Cardiac septum (tissue), 1 donor: ENCODE measurements around the gene FDXR. TPM values are rescaled to one million over a fixed set of nuclear protein-coding genes. Genes with fewer than 3 reads are reported as not detected.

ENCODE experiments used
- DNase-seq: peaks from one replicate; pipeline ENCODE4 v3.0.0-alpha.2; 2020; ENCODE audit warnings: low spot score
- intact Hi-C: fragments of 100-400 bp; cut with DNase I; formaldehyde crosslinking; loops from one replicate; pipeline ENCODE4 v1.14.0; 2022
- total RNA-seq: library from RNA; stranded (reverse); fragmentation: NEBNext Ultra II Directional; extraction: Animal tissue kit (Norgen Biotek cat#: 25700); gene quantifications from one replicate; pipeline ENCODE4 v1.2.1, GENCODE V29; 2021
- donor health status: DM: no; HTN: no; CAD: no.

The FDXR gene
- total RNA-seq, 1 donor from 2014 or later: 3.9 TPM

DNA sequence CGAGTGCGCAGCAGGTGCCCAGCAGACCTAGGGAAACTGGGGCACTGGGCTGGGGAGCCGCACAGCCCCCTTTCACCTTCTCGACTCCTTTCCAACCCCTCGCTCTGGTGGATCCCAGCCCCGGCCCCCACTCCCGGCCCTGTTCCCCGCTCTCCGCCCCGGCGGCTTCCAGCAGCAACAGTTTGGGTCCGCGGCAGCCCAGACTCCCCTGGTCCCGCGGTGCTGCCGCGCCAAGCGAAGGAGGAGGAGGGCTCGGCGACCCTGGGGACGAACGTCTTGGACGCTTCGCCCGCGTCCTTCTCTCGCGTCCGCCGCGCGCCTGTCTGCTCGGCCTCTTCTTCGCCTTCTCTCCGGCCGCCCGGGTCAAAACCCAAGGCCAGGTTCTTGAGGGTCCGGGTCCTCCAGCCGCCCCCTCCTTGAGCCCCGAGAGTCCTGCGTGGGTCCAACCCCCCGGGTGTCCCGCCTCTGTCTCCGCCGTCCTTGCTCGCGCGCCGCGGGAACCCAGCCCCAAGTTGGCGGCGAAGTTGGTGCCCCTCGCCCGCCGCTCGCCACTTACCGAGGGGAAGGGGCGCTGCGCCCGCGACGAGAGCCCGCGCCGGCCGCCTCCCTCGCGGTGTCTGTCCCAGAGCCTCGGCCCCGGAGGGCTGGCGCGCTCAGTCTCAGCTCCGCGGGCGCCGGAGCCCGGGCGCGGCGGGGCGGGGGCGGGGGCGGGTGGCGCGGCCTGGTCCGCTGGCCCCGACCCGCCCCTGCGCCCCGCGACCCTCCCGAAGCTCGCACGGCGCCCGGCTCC lies 11.7 kb downstream of the FDXR start:
- no peak for DNase-seq
- intact Hi-C loops: no loop called here

DNA sequence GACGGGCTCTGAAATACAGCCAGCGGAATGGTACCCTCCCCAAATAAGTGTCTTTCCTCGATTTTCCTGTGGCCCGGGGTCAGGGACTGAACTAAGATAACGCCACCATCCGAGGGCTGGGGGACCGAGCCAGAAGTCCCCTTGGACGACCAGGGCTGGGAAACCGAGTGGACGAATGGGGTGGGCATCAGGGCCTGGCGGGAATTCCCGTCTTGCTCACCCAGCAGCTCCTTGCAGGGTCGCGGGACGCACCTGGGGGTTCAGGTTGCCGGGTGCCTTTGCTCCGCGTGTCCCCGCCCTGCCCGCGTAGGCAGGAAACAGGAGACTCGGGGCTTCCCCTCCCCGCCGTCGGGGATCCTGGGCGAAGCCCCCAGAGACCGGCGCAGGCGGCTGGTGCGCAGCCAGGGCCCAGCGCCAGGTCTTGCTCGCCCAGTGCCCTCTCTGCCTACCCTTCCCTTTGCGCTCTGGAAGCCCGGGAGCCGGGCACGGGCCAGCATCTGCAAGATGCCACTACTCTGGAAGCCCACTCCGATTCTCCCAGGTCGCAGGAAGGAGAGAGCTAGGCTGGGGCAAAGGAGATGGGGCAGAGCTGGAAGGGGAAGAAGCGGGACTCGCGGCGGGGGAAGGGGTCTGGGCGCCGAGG lies 12.4 kb downstream of the FDXR start:
- no peak for DNase-seq
- intact Hi-C loops: no loop called here

DNA sequence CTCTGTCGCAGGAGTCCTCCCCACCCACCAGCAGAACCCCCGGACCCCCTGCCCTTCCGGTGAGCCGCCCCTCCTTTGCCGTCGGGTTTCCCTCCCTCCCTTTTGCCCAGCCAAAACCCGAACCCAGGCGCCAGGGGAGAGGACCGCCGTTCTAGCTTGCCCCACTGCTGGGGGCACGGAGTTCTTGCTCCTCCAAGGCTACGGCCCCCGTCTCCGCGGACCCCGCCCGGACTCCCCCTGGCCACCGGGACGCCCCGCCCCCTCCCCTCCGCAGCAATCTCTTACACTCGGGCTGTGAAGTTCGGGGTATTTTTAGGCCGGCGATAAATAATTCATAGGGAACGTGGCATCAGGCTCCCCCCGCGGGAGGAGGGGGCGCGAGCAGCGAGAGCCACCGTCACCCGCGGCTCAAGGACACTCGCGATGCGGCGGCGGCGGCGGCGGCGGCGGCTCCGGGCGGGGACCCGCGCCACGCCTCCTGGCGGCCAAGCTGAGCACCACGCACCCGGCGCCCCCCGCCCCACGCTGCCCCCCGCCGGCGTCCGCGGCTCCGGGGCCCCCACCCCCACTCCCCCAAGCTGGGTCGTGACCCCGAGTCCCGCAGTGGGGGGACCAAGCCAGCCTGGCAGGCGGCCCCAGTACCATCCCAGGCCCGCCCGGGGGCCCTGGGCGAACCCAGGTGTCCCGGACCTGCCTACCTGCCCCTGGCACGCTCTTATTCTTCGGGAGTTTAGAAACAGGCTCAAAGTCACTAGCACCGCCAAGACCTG lies 13.2 kb downstream of the FDXR start, which contains the start of gene GRIN2C:
TSS of gene GRIN2C (minus strand) at position 427 of the 770 bp plus-strand sequence. CDS start 4,793 bp downstream, outside the sequence.
- DNase-seq: no peak

DNA sequence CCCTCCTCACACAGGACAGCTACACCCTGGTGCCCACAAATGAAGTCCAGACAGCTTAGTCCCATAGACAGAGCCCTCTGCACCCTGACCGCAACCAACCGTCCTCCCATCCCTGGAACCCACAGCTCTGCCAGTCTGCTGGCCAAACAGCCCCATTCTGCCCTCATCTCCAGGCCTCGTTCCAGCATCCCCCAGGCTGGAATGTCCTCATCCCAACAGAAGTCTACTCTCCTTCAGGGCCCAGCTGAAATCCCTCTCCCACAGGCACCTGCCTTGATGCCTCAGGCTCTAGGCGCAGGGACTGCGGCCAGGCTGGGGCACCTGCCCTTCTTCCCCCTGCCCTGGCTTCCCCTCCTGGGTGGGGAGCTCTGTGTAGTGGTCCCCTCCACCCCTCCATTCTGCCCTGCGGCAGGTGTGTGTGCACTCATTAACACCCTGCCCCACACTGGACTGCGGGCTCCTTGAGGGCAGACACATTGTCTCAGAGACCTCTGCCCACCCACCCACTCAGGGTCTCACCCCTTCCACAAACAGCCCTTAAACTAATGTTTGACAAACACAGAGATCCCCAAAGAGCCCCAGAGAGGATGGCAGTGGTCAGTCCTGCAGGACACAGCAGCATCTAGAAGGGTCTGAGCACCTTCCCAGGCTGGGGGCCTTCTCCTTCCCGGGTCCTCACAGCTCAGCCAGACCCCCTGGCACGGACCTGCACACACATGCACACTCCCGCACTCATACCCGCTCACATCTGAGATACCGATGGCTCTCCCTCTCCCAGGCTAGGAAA lies 13.9 kb downstream of the FDXR start:
- no peak for DNase-seq
- intact Hi-C loops: no loop called here

More for the DNA sequence above, 13.2 kb downstream of the FDXR start, which contains the start of gene GRIN2C:
- intact Hi-C loops: no loop called here

DNA sequence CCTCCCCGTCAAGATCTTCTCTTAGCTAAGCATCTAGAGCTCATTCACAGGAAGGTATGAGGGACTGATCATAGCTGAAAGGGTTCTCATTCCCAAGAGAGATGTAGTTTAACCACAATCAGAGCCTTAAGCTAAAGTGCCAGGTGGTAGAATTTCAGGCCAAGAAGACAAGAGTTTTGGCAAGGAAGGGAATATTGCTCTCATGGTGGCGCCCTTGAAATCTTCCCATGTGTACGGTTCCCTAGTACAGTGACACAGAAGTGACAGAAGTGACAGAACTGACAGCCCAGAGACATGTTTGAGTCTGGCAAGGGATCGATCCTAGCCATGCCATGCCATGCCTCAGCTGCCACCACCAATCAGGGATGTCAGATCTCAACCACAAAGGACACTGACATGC lies 15.6 kb downstream of the FDXR start:
- intact Hi-C loops: no loop called here
- no peak for DNase-seq

DNA sequence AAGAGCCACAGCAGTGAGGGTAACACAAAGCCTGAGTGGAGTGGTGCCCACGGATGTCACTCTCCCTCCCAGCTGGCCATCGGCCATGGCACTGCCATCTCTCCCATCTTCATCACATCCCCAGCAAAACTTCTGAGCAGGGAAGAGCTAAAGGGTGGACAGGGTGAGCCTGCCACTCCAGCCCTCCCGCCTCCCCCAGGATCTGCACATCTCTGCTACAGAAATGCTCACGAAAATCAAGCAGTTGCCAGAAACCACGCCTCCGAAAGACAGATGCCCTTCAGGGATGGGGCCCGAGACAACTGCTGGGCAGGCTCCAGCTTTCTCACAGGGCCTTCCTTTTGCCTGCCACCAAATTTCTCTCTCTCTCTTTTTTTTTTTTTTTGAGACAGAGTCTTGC lies 16.7 kb downstream of the FDXR start:
- intact Hi-C loops: no loop called here
- no peak for DNase-seq

DNA sequence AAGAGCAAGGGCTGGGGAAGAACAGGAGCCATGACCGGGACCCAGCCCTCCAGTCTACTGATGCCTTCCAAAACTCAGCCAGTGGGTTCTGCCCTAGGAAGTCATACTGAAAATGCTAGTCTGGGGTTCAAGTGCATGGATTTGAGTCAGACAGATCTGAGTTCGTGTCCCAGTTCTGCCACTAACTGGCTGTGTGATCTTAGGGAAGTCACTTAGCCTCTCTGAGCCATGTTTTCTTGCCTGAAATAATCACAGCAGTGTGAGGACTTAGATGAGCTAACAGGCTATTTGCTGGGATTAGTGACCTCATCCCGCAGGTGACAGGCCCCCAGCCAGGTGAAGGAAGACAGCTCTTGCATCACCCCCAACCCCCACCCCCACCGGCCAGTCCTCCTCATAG lies 17.5 kb downstream of the FDXR start:
- intact Hi-C loops: no loop called here
- no peak for DNase-seq

DNA sequence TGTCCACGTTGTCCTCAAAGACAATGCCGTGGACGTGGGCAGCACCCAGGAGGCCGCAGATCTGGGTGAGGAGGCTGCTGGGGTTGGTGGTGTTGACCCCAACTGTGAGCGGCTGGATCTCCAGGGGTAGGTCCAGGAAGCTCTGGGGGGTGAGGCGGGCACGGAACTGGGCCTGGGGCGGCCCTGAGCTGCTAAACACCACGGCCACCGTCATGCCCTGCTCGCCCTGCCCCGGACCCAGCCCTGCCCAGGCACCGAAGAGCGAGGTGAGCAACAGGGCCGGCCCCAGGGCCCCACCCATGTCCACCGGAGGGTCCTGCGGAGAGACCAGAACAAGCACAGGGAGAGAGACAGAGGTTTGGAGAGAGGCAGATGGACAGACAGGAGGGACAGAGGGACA lies 18.0 kb downstream of the FDXR start:
- DNase-seq: no peak
- intact Hi-C loops: no loop called here

DNA sequence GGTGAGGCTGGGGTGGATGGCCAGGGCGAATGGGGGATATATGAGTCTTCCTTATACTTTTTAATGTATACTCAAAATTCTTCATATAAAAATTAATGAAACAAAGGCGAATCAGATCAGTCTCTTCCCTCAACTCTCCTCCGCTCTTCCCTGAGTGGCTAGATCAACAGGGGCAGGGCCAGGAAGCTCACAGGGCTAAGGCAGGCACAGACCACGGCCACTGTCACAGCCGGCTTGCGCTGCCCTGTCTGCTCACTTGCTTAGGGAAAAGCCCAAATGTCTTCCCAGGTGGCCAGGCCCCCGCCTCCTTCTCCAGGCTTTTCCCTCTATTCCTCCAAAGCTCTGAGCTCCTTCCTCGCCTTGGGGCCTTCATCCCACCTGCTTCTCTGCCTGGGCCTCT lies 19.1 kb downstream of the FDXR start:
- DNase-seq: no peak
- intact Hi-C loops: no loop called here

DNA sequence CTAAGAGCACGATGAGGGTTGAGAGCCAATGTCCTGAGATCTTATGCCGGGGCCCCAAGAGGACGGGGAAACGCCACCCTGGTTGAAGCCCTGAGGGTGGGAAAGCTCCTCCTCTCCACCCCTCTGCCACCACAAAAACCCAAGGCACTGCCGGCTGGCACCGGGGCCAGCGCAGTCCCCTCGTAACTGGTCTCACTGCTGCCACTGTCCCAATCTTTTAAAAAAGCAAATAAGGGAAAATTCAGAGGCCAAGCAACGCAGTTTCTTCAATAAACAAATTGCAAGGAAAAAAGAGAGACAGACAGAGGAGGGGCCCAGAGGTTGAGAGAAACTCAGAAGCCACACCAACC lies 19.8 kb downstream of the FDXR start:
- intact Hi-C loops: no loop called here
- no peak for DNase-seq

DNA sequence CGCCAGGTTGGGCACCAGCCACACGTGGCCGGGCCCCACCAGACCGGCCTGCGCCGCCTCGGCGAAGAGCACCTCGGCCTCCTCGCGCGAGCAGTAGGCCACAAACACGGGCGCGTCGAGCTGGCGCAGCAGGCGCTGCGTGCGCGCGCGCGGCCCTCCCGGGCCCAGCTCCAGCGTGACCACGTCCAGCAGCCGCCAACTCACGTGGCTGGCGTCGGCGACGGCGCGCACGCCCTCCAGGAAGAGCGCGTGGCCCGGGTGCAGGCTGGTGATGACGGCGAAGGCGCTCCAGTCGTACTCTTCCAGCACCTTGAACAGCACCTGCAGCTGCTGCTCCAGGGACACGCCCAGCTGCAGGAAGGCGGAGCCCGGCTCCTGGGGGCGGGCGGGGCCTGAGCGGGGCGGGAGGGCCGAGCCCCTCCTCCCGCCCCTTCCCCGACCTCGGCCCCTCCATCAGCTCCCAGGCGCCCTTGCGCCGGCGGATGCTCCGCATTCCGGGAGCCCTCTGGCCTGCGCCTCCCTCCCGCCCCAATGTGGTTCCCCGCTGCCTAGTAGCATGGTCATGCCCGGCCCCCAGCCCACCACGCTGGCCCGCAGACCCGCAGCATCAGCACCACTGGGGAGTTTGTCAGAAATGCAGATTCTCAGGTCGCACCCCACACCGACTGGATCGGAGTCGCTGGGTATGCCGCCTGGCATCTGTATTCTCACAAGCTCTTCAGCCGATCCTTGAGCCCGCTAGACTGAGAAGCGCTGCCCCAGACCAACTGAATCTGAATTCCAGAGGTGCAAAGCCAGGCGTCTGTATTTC lies 20.4 kb downstream of the FDXR start:
- intact Hi-C loops: no loop called here

DNA sequence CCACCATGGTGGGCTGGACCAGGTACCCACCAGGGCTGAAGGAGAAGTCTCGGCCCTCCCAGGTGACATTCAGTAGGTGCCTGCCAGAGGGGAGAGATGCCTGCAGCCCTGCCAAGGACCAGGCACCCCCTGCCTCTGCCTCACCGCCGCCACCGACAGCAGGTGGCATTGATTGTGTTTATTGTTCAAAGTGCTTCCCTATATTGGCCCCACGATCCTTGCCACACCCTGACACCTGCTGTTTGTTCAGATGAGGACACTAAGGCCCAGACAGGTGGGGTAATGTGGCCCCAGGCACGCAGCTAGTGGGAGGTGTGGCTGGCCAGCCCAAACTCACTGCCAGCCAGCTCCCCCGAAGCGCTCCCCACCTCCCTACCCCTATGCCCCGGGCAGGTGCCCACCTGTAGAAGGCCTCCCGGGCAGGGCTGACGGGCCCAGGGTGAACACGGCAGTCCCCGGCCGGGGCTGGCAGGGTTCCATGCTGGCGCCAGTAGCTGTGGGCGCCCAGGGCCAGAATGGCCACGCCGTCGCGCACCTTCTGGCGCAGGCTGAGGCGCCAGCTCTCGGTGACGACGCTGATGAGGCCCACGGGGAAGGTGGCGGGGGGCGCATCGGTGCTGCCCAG lies 21.1 kb downstream of the FDXR start:
- DNase-seq: no peak
- intact Hi-C loops: no loop called here

More for the DNA sequence above, 20.4 kb downstream of the FDXR start:
- no peak for DNase-seq

DNA sequence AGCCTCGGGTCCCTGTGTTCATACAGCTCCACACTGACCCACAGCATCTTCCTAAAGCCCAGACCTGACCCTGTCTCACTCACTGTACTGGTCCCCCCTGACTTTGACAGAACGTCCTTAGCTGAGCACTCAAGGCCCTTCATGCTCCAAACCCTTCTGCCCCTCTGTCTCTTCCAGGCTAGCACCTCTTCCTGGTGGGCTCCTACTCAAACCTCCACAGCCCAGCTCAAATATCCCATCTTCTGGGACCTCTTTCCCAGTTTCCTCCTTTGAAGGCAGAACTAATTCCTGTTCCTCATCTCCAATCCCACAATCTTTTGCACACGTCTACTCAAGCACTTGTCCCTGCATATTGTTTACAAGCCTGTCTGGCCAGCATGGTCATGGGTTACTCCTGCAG lies 21.9 kb downstream of the FDXR start:
- DNase-seq: no peak
- intact Hi-C loops: no loop called here

DNA sequence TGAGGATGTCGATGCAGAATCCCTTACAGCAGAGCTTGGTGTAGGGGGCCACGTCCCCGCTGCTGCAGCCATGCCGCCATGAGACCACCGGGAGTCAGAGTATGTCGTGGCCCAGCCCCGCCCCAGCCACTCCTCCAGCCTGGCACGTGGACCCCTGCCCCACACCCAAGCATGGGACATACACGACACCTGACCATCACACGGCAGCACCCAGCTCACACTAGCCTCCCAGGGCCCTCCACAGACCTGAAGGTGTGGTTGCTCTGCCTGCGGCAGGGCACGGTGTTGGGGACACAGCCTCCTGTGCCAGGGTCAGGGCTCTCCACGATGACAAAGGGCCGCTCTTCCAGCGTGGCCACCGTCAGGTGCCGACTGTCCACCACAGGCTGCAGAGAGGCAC lies 22.5 kb downstream of the FDXR start:
- intact Hi-C loops: no loop called here
- no peak for DNase-seq

DNA sequence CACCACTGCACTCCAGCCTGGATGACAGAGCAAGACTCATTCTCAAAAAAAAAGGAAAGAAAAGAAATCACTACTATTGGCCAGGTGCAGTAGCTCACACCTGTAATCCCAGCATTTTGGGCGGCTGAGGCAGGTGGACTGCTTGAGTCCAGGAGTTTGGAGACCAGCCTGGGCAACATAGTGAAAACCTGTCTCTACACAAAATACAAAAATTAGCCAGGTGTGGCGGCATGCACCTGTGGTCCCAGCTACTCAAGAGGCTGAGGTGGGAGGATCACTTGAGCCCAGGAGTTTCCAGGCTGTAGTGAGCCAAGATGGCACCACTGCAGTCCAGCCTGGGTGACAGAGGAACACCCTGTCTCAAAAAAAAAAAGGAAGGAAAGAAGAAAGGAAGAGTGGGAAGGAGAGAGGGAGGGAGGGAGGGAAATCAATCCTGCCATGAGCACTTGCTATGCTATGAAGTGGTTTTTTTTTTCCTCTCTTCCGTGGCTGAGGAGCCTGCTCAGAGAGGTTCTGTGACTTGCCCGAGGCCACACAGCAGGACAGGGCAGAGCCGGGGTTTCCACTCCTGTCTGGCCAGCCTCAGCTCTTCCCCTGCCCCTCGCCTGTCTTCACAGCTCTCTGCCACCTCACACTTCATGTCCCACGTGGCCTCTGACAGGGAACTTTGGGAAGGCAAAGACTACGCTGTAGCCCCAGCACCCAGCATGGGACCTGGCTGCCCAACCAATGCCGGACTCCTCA lies 24.0 kb downstream of the FDXR start:
- intact Hi-C loops: no loop called here
- DNase-seq: no peak

DNA sequence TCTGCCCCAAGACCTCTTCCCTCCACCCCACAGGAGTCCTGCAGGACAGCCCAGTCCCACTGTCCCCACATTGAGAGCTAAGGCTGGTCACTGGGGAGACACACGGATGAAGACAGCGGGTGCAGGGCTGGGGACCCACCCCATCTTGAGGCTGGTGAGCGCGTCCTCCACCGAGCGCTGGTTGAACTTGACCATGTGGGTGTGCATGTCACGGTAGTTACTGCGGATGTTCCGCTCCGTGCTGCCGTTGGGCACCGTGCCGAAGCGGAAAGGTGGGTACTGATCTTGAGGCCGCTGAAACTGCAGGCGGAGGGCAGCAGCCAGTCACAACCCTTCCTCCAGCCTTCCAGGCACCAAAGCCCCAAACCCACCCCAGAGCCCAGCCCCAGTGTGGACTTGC lies 26.2 kb downstream of the FDXR start:
- intact Hi-C loops: no loop called here
- DNase-seq: no peak

DNA sequence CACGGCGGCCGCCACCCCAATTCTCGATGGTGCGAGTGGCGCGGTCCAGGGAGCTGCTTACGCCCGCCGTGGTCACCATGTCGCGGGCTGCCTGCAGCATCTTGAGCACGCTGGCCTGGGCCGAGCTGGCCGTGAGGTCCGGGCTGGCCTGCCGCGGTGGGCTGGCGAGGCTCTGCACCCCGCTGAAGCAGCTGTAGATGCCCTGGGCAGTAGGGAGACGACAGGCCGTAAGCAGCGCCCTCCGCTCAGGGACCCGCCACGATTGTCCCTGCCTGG lies 29.5 kb downstream of the FDXR start:
- intact Hi-C loops: loop anchor here (2.0 kb wide), 1 partner anchor 22 kb away; no protein-coding TSS in a partner anchor

More for the DNA sequence above, 29.5 kb downstream of the FDXR start:
- DNase-seq: no peak
